ENCODE results near the gene CCDC91. TPM values are rescaled to one million over a fixed set of nuclear protein-coding genes. Genes with fewer than 3 reads are reported as not detected.
A peak's percentile ranks its signal among the peaks of the same experiment; 100 is the strongest.

Gene CCDC91
- total RNA-seq, 1 donor from 2014 or later: 76.6 TPM

- H3K36me3 ChIP-seq: no peaks in the 10 kb centered on the region
- TF ChIP-seq POLR2AphosphoS5 (IDR thresholded peaks at IDR 0.05; ENCODE audit: insufficient read depth in 1 of 2, low read depth in 1 of 2): peak in 1 of 2 donors; percentile 21
- no peak for TF ChIP-seq CTCF (IDR thresholded peaks at IDR 0.05)
- no peaks in the 10 kb centered on the region for H3K27me3 ChIP-seq
- DNase-seq (ENCODE audit: extremely low spot score in 2 of 2): no peak
- H3K4me1 ChIP-seq: peaks cover 6% of the 10 kb centered on the region
- intact Hi-C loops (cut with DNase I): no loop called here
- peak overlapping the region; percentile 31 for H3K27ac ChIP-seq
- no peak overlapping the region for H3K4me3 ChIP-seq
- no peaks in the 10 kb centered on the region for H3K9me3 ChIP-seq
Measured at GRCh38 chr12:28489246-28489645, 299.0 kb downstream of the CCDC91 start.

GRCh38 chr12:28497889-28498411 lies 307.7 kb downstream of the CCDC91 start:
- DNase-seq (ENCODE audit: extremely low spot score in 2 of 2): no peak
- Histone ChIP-seq H3K4me1 (no peaks in the 10 kb centered on the region), H3K9me3 (no peaks in the 10 kb centered on the region), H3K4me3 (no peak overlapping the region), H3K36me3 (no peaks in the 10 kb centered on the region), H3K27me3 (no peaks in the 10 kb centered on the region), H3K27ac (peak overlapping the region; percentile 10)
- intact Hi-C loops (cut with DNase I): no loop called here
- TF ChIP-seq POLR2AphosphoS5 (IDR thresholded peaks at IDR 0.05; ENCODE audit: insufficient read depth in 1 of 2, low read depth in 1 of 2): no peak
- TF ChIP-seq CTCF (IDR thresholded peaks at IDR 0.05): no peak
- no peak for TF ChIP-seq POLR2A (IDR thresholded peaks at IDR 0.05)

GRCh38 chr12:28498850-28499249 lies 308.6 kb downstream of the CCDC91 start:
- TF ChIP-seq CTCF (IDR thresholded peaks at IDR 0.05) (no peak), POLR2AphosphoS5 (IDR thresholded peaks at IDR 0.05; ENCODE audit: insufficient read depth in 1 of 2, low read depth in 1 of 2) (no peak), POLR2A (IDR thresholded peaks at IDR 0.05) (no peak)
- no peaks in the 10 kb centered on the region for H3K27me3 ChIP-seq
- no peaks in the 10 kb centered on the region for H3K4me1 ChIP-seq
- no peaks in the 10 kb centered on the region for H3K9me3 ChIP-seq
- no peak overlapping the region for H3K4me3 ChIP-seq
- H3K27ac ChIP-seq: no peak overlapping the region
- no peak for DNase-seq (ENCODE audit: extremely low spot score in 2 of 2)
- H3K36me3 ChIP-seq: no peaks in the 10 kb centered on the region
- intact Hi-C loops (cut with DNase I): no loop called here

- Histone ChIP-seq H3K4me3 (no peak overlapping the region), H3K27ac (no peak overlapping the region), H3K36me3 (no peaks in the 10 kb centered on the region), H3K4me1 (no peaks in the 10 kb centered on the region), H3K27me3 (no peaks in the 10 kb centered on the region), H3K9me3 (no peaks in the 10 kb centered on the region)
- DNase-seq (ENCODE audit: extremely low spot score in 2 of 2): no peak
- intact Hi-C loops (cut with DNase I): no loop called here
- TF ChIP-seq CTCF (IDR thresholded peaks at IDR 0.05) (no peak), POLR2AphosphoS5 (IDR thresholded peaks at IDR 0.05; ENCODE audit: insufficient read depth in 1 of 2, low read depth in 1 of 2) (no peak), POLR2A (IDR thresholded peaks at IDR 0.05) (no peak)
Measured at GRCh38 chr12:28500373-28501024, 310.2 kb downstream of the CCDC91 start.

GRCh38 chr12:28506271-28506670 lies 316.0 kb downstream of the CCDC91 start:
- DNase-seq (ENCODE audit: extremely low spot score in 2 of 2): no peak
- no peak overlapping the region for H3K4me3 ChIP-seq
- no peaks in the 10 kb centered on the region for H3K4me1 ChIP-seq
- intact Hi-C loops (cut with DNase I): no loop called here
- H3K9me3 ChIP-seq: no peaks in the 10 kb centered on the region
- H3K36me3 ChIP-seq: no peaks in the 10 kb centered on the region
- H3K27ac ChIP-seq: no peak overlapping the region
- no peaks in the 10 kb centered on the region for H3K27me3 ChIP-seq
- TF ChIP-seq POLR2AphosphoS5 (IDR thresholded peaks at IDR 0.05; ENCODE audit: insufficient read depth in 1 of 2, low read depth in 1 of 2): no peak
- TF ChIP-seq CTCF (IDR thresholded peaks at IDR 0.05): no peak
- TF ChIP-seq POLR2A (IDR thresholded peaks at IDR 0.05): no peak

Data from vagina (tissue), 2 donors.